ENCODE measurements around the gene OR2V1. TPM values are rescaled to one million over a fixed set of nuclear protein-coding genes. Genes with fewer than 3 reads are reported as not detected.

OR2V1 gene
- total RNA-seq, 4 donors from 2014 or later: not detected

- DNase-seq (ENCODE audit: low spot score in 2 of 2): no peak
- H3K4me3 ChIP-seq (ENCODE audit: low read depth, poor library complexity, severe bottlenecking): no peak overlapping the region
- TF ChIP-seq POLR2A (IDR thresholded peaks at IDR 0.05): no peak
- TF ChIP-seq CTCF (IDR thresholded peaks at IDR 0.05): no peak
- WGBS, 2 donors: 77 to 82% methylated on average over 7 of the region's 7 CpGs
- intact Hi-C loops (cut with DNase I; ENCODE audit: low total_unique reads): no loop called here
These were observed 11.1 kb upstream of the OR2V1 start for GRCh38 chr5:181142054-181142453.

DNA sequence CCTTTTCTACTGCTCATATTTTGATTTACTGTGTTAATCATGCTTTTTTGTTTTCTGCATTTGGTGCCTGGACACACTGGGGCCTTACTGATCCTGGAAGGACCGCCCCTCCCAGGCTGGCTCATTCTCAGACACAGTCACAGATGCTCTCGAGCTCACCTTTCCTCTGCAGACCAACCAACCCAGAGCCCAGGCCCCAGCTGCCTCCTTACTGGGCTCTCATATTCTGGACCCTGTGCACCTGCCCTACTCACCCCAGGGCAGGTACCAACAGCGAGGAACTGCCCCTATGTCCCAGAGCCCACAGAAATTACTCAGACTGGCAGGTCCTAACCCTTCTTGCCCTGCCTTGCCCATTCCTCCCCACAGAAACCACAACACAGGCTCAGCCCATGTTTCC is 9.8 kb upstream of the OR2V1 start:
- intact Hi-C loops (cut with DNase I; ENCODE audit: low total_unique reads): no loop called here
- no peak for TF ChIP-seq POLR2A (IDR thresholded peaks at IDR 0.05)
- no peak for TF ChIP-seq CTCF (IDR thresholded peaks at IDR 0.05)
- no peak overlapping the region for H3K4me3 ChIP-seq (ENCODE audit: low read depth, poor library complexity, severe bottlenecking)
- DNase-seq (ENCODE audit: low spot score in 2 of 2): peak in 1 of 2 donors; percentile 56
- 75 to 78% methylated on average over 3 of the region's 3 CpGs for WGBS, 2 donors

GRCh38 chr5:181138258-181138657 is 7.3 kb upstream of the OR2V1 start:
- WGBS, 2 donors: 54 to 64% methylated on average over 5 of the region's 5 CpGs
- no peak overlapping the region for H3K4me3 ChIP-seq (ENCODE audit: low read depth, poor library complexity, severe bottlenecking)
- intact Hi-C loops (cut with DNase I; ENCODE audit: low total_unique reads): no loop called here
- peak in 1 of 2 donors; percentile 68 for DNase-seq (ENCODE audit: low spot score in 2 of 2)
- TF ChIP-seq POLR2A (IDR thresholded peaks at IDR 0.05) (no peak), CTCF (IDR thresholded peaks at IDR 0.05) (no peak)

GRCh38 chr5:181136361-181136955 is 5.5 kb upstream of the OR2V1 start:
- H3K4me3 ChIP-seq (ENCODE audit: low read depth, poor library complexity, severe bottlenecking): no peak overlapping the region
- intact Hi-C loops (cut with DNase I; ENCODE audit: low total_unique reads): no loop called here
- 89 to 92% methylated on average over 4 of the region's 4 CpGs for WGBS, 2 donors
- no peak for TF ChIP-seq CTCF (IDR thresholded peaks at IDR 0.05)
- no peak for DNase-seq (ENCODE audit: low spot score in 2 of 2)

- TF ChIP-seq CTCF (IDR thresholded peaks at IDR 0.05) (no peak), POLR2A (IDR thresholded peaks at IDR 0.05) (no peak)
- H3K4me3 ChIP-seq (ENCODE audit: low read depth, poor library complexity, severe bottlenecking): no peak overlapping the region
- intact Hi-C loops (cut with DNase I; ENCODE audit: low total_unique reads): no loop called here
- DNase-seq (ENCODE audit: low spot score in 2 of 2): peak in 1 of 2 donors; percentile 8
- WGBS, 2 donors: 84 to 87% methylated on average over 6 of the region's 6 CpGs
These were observed 3.3 kb upstream of the OR2V1 start for GRCh38 chr5:181134259-181134658.

- peak; percentile 45 to 93 for DNase-seq (ENCODE audit: low spot score in 2 of 2)
These were observed 2.8 kb upstream of the OR2V1 start for GRCh38 chr5:181133610-181134231.

More at GRCh38 chr5:181133610-181134231, 2.8 kb upstream of the OR2V1 start:
- intact Hi-C loops (cut with DNase I; ENCODE audit: low total_unique reads): no loop called here
- no peak for TF ChIP-seq CTCF (IDR thresholded peaks at IDR 0.05)
- TF ChIP-seq POLR2A (IDR thresholded peaks at IDR 0.05): no peak
- no peak overlapping the region for H3K4me3 ChIP-seq (ENCODE audit: low read depth, poor library complexity, severe bottlenecking)
- 49 to 60% methylated on average over 10 of the region's 10 CpGs for WGBS, 2 donors
